GM23338 (cell line): ENCODE data around the gene TESK2. TPM values are rescaled to one million over a fixed set of nuclear protein-coding genes. Genes with fewer than 3 reads are reported as not detected.
"Not testable (repeated sequence)": the region's sequence is repeated elsewhere in the genome, so short reads cannot be mapped to it uniquely, and the experiment has no call there.

Experiments used
- ATAC-seq: fragments of 200-7000 bp; cut with Tn5 transposase; 3 replicates; pipeline ENCODE4 v1.9.1; 2020
- DNase-seq: peaks from one replicate; pipeline ENCODE4 v3.0.0-alpha.2; 2015; ENCODE audit warnings: low spot score
- H2AFZ ChIP-seq: fragments of 200-600 bp; sonication (generic); 2 replicates; pipeline ENCODE4 v1.8.0; 2016; ENCODE audit warnings: antibody characterized with exemption, mild to moderate bottlenecking, moderate library complexity
- H3F3A ChIP-seq: fragments of 200-600 bp; sonication (generic); replicated peaks from 2 replicates; pipeline ENCODE4 v1.8.0; 2017; ENCODE audit warnings: antibody characterized with exemption, mixed run types, low read depth
- H3K27ac ChIP-seq: fragments of 200-600 bp; sonication (generic); 2 replicates; pipeline ENCODE4 v1.6.1; 2016; ENCODE audit warnings: low read depth
- H3K27me3 ChIP-seq: fragments of 200-600 bp; sonication (generic); 2 replicates; pipeline ENCODE4 v1.8.0; 2016; ENCODE audit warnings: mild to moderate bottlenecking, mixed run types, moderate library complexity; ENCODE audit not compliant: insufficient read depth
- H3K36me3 ChIP-seq: fragments of 200-600 bp; sonication (generic); 2 replicates; pipeline ENCODE4 v1.8.0; 2016; ENCODE audit warnings: mild to moderate bottlenecking; ENCODE audit not compliant: insufficient read depth
- H3K4me1 ChIP-seq: fragments of 200-600 bp; sonication (generic); 2 replicates; pipeline ENCODE4 v1.8.0; 2016; ENCODE audit warnings: mild to moderate bottlenecking, moderate library complexity; ENCODE audit not compliant: insufficient read depth
- H3K4me2 ChIP-seq: fragments of 200-600 bp; sonication (generic); 2 replicates; pipeline ENCODE4 v1.7.1; 2017; ENCODE audit warnings: mixed run types
- H3K4me3 ChIP-seq: fragments of 200-600 bp; sonication (generic); 2 replicates; pipeline ENCODE4 v1.6.1; 2016; ENCODE audit warnings: mixed run types
- H3K79me2 ChIP-seq: fragments of 200-600 bp; sonication (generic); replicated peaks from 2 replicates; pipeline ENCODE4 v1.8.0; 2017; ENCODE audit warnings: mild to moderate bottlenecking; ENCODE audit not compliant: insufficient read depth
- H3K9me2 ChIP-seq: fragments of 200-600 bp; sonication (generic); 2 replicates; pipeline ENCODE4 v1.8.0; 2017; ENCODE audit not compliant: insufficient read depth
- H4K20me1 ChIP-seq: fragments of 200-600 bp; sonication (generic); replicated peaks from 2 replicates; pipeline ENCODE4 v1.8.0; 2017; ENCODE audit warnings: mild to moderate bottlenecking; ENCODE audit not compliant: insufficient read depth
- H3K27ac Mint-ChIP-seq: 2 replicates; pipeline ENCODE4 v1.8.0; 2020; ENCODE audit warnings: inconsistent platforms, mild to moderate bottlenecking, moderate library complexity, mixed read lengths
- H3K27me3 Mint-ChIP-seq: 3 replicates; pipeline ENCODE4 v1.8.0; 2022; ENCODE audit warnings: low read depth, mild to moderate bottlenecking, moderate library complexity, mixed read lengths, inconsistent platforms; ENCODE audit not compliant: insufficient read depth, poor library complexity
- H3K36me3 Mint-ChIP-seq: 3 replicates; pipeline ENCODE4 v1.8.0; 2021; ENCODE audit warnings: low read depth, mild to moderate bottlenecking, inconsistent platforms, moderate library complexity, mixed read lengths
- H3K4me1 Mint-ChIP-seq: 3 replicates; pipeline ENCODE4 v1.8.0; 2020; ENCODE audit warnings: mild to moderate bottlenecking, inconsistent platforms, mixed read lengths
- H3K4me3 Mint-ChIP-seq: 3 replicates; pipeline ENCODE4 v1.8.0; 2021; ENCODE audit warnings: moderate library complexity, mild to moderate bottlenecking, inconsistent platforms, mixed read lengths
- H3K9me3 Mint-ChIP-seq: 3 replicates; pipeline ENCODE4 v1.8.0; 2020; ENCODE audit warnings: moderate library complexity, mild to moderate bottlenecking, inconsistent platforms, mixed read lengths
- CTCF ChIP-seq, 2 experiments: fragments of 200-600 bp in 1 of 2; sonication (generic) in 1 of 2; conservative IDR thresholded peaks; 2 replicates each; pipeline versions ENCODE4 v1.5.1 to v1.6.1; 2016 to 2017; ENCODE audit warnings: antibody characterized with exemption in 2 of 2, low read depth in 2 of 2, mild to moderate bottlenecking in 2 of 2, moderate library complexity in 1 of 2
- ETS1 ChIP-seq: IDR thresholded peaks from 2 replicates; pipeline ENCODE4 v1.6.1; 2016; ENCODE audit warnings: antibody characterized with exemption
- EZH2 ChIP-seq: fragments of 200-600 bp; sonication (generic); IDR thresholded peaks from one replicate; pipeline ENCODE4 v1.8.0; 2017; ENCODE audit warnings: antibody characterized with exemption, mild to moderate bottlenecking, low read depth; ENCODE audit not compliant: unreplicated experiment
- JUNB ChIP-seq: IDR thresholded peaks from one replicate; pipeline ENCODE4 v1.6.1; 2016; ENCODE audit warnings: antibody characterized with exemption; ENCODE audit not compliant: unreplicated experiment
- NANOG ChIP-seq: IDR thresholded peaks from 2 replicates; pipeline ENCODE4 v1.6.1; 2016; ENCODE audit warnings: antibody characterized with exemption, borderline replicate concordance
- polyA plus RNA-seq: library from polyadenylated mRNA; unstranded; fragments of >200 nt; fragmentation: Nextera tagmentation; extraction: Ambion mirVana; gene quantifications from 2 replicates; pipeline ENCODE4 v1.2.1, GENCODE V29; 2016
- total RNA-seq: library from RNA; depleted of rRNA; stranded (reverse); fragments of >200 nt; shearing (Covaris generic); gene quantifications from 2 replicates; pipeline ENCODE4 v1.2.3, GENCODE V29; 2014

TESK2 gene
- total and polyA plus RNA-seq, 2 experiments from 2014 or later, result 5.2 to 14.0 TPM

- peak overlapping the region; percentile 16; the same call in 1 of the 2 replicates for H3K4me3 ChIP-seq
- H3F3A ChIP-seq, H3K27me3 ChIP-seq, H3K9me2 ChIP-seq, H4K20me1 ChIP-seq, H2AFZ ChIP-seq, H3K36me3 Mint-ChIP-seq, H3K9me3 Mint-ChIP-seq, H3K79me2 ChIP-seq, H3K36me3 ChIP-seq, H3K27me3 Mint-ChIP-seq: not testable (repeated sequence)
- peaks cover 17% of the 10 kb centered on the region for H3K4me1 ChIP-seq
- peak overlapping the region; percentile 66 for H3K4me2 ChIP-seq
- peak overlapping the region; percentile 47; the same call in 2 of the 3 replicates for H3K4me3 Mint-ChIP-seq
- H3K27ac Mint-ChIP-seq, result peak overlapping the region; percentile 49
- H3K27ac ChIP-seq, result peak overlapping the region; percentile 83
- peaks cover 24% of the 10 kb centered on the region for H3K4me1 Mint-ChIP-seq
- DNase-seq (peak; percentile 75), ATAC-seq (peak; percentile 84)
These were observed 130.0 kb downstream of the TESK2 start for GRCh38 chr1:45360981-45361380.

- Mint-ChIP-seq H3K9me3 (no peaks in the 10 kb centered on the region), H3K4me3 (peak overlapping the region; percentile 47; the same call in 2 of the 3 replicates), H3K36me3 (no peaks in the 10 kb centered on the region), H3K27me3 (no peaks in the 10 kb centered on the region), H3K4me1 (peaks cover 26% of the 10 kb centered on the region), H3K27ac (peak overlapping the region; percentile 49)
- peak; percentile 77 to 85 for TF ChIP-seq CTCF (conservative IDR thresholded peaks at IDR 0.05; ENCODE audit: low read depth in 2 of 2)
- TF ChIP-seq JUNB, result no peak
- ATAC-seq (peak; percentile 56), DNase-seq (peak; percentile 77)
- Histone ChIP-seq H3K4me2 (peak overlapping the region; percentile 66), H2AFZ (peak overlapping the region; percentile 4; the same call in 1 of the 2 replicates), H4K20me1 (no peaks in the 10 kb centered on the region), H3K4me3 (peak overlapping the region; percentile 16; the same call in 1 of the 2 replicates), H3K9me2 (no peaks in the 10 kb centered on the region), H3K36me3 (no peaks in the 10 kb centered on the region), H3F3A (peaks cover 5% of the 10 kb centered on the region; the same call in 1 of the 2 replicates), H3K4me1 (peaks cover 17% of the 10 kb centered on the region), H3K27me3 (no peaks in the 10 kb centered on the region), H3K79me2 (no peaks in the 10 kb centered on the region), H3K27ac (peak overlapping the region; percentile 83)
These were observed 131.0 kb downstream of the TESK2 start for GRCh38 chr1:45359882-45360513.

- H3K9me2 ChIP-seq, result no peaks in the 10 kb centered on the region
- TF ChIP-seq NANOG (no peak), ETS1 (no peak), EZH2 (no peak)
- no peaks in the 10 kb centered on the region for H3K36me3 Mint-ChIP-seq
- peaks cover 17% of the 10 kb centered on the region for H3K4me1 Mint-ChIP-seq
- no peak overlapping the region for H2AFZ ChIP-seq
- peaks cover 5% of the 10 kb centered on the region; the same call in 1 of the 2 replicates for H3F3A ChIP-seq
- H3K4me3 Mint-ChIP-seq, result no peak overlapping the region
- H3K36me3 ChIP-seq, result no peaks in the 10 kb centered on the region
- H3K9me3 Mint-ChIP-seq, result no peaks in the 10 kb centered on the region
- H4K20me1 ChIP-seq, result no peaks in the 10 kb centered on the region
- ATAC-seq (no peak), DNase-seq (no peak)
- no peak overlapping the region for H3K4me2 ChIP-seq
- H3K4me1 ChIP-seq, result peaks cover 11% of the 10 kb centered on the region
- peak overlapping the region; percentile 26; the same call in 1 of the 2 replicates for H3K27ac Mint-ChIP-seq
- H3K27ac ChIP-seq, result no peak overlapping the region
- no peaks in the 10 kb centered on the region for H3K27me3 Mint-ChIP-seq
- H3K4me3 ChIP-seq, result no peak overlapping the region
- H3K27me3 ChIP-seq, result no peaks in the 10 kb centered on the region
- no peaks in the 10 kb centered on the region for H3K79me2 ChIP-seq
These were observed 134.8 kb downstream of the TESK2 start for GRCh38 chr1:45356186-45356585.
